NCI-H187 treated with DMSO at 0.1 percent for 48 hours (cell line): ENCODE measurements around the gene LTA4H.

Source experiments
- DNase-seq: peaks from one replicate; lab custom pipeline; 2025; lab: John Stamatoyannopoulos, UW

The LTA4H gene

GRCh38 chr12:96057986-96058553, 22.7 kb upstream of the LTA4H start:
- no peak for DNase-seq

- DNase-seq, result no peak
Observed at GRCh38 chr12:96056646-96057455, 21.5 kb upstream of the LTA4H start.

- no peak for DNase-seq
Observed at GRCh38 chr12:96054244-96054610, 18.8 kb upstream of the LTA4H start.

GRCh38 chr12:96053476-96054243, 18.3 kb upstream of the LTA4H start:
- no peak for DNase-seq

- no peak for DNase-seq
Observed at GRCh38 chr12:96051756-96052485, 16.5 kb upstream of the LTA4H start.

- DNase-seq, result no peak
Observed at GRCh38 chr12:96050139-96050538, 14.8 kb upstream of the LTA4H start.

GRCh38 chr12:96049101-96049500, 13.7 kb upstream of the LTA4H start:
- no peak for DNase-seq

- no peak for DNase-seq
Observed at GRCh38 chr12:96048393-96048969, 13.1 kb upstream of the LTA4H start.

- peak; percentile 71 for DNase-seq
Observed at GRCh38 chr12:96047229-96048211, 12.1 kb upstream of the LTA4H start.

GRCh38 chr12:96046543-96047228, 11.3 kb upstream of the LTA4H start:
- DNase-seq, result no peak

- no peak for DNase-seq
Observed at GRCh38 chr12:96045566-96045965, 10.2 kb upstream of the LTA4H start.

GRCh38 chr12:96044943-96045290, 9.5 kb upstream of the LTA4H start:
- no peak for DNase-seq

GRCh38 chr12:96044017-96044942, 8.9 kb upstream of the LTA4H start:
- DNase-seq, result no peak

GRCh38 chr12:96041181-96041580, 5.8 kb upstream of the LTA4H start:
- DNase-seq, result no peak

- no peak for DNase-seq
Observed at GRCh38 chr12:96040305-96041133, 5.1 kb upstream of the LTA4H start.

GRCh38 chr12:96039516-96039915, 4.1 kb upstream of the LTA4H start:
- DNase-seq, result no peak

- DNase-seq, result no peak
Observed at GRCh38 chr12:96036765-96037455, 1.5 kb upstream of the LTA4H start.
